GM13977 (cell line): Measurements from ENCODE around the gene IER3IP1.

ENCODE experiments used
- DNase-seq: peaks from one replicate; pipeline ENCODE4 v3.0.0; 2012; ENCODE audit warnings: low spot score
- in situ Hi-C: fragments of 300-500 bp; cut with MboI; formaldehyde crosslinking; loops from one replicate; pipeline ENCODE4 v1.12.0; 2022; ENCODE audit warnings: low sequenced_read_pairs, low pct_unique_long_range_greater_than_20kb, mixed read lengths, inconsistent platforms; ENCODE audit not compliant: unreplicated experiment
- TF ChIP-seq, protein P1 (sequence below): IDR thresholded peaks from 2 replicates; pipeline ENCODE4 v1.5.1; 2012; ENCODE audit warnings: mild to moderate bottlenecking, control low read depth; ENCODE audit not compliant: insufficient read depth; ENCODE audit errors: extremely low read depth, missing control alignments

Gene IER3IP1

DNA sequence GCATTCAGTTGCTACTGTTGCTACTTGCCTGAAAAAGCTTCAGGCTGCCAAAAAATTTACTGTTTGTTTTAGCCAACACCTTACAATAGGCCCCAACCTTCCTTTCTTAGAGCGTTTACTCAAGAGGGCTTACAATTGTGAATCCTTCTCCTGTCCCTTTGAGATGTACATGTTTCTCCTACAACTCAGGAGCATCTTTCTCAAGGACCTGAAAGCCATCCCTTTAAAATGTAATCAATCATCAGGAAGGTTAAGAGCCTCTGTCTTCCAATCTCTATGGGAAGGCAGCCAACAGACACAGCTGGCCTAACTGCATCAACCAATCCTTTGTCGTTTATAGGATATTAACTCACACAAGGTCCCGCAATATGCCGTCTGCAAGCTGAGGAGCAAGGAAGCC, 3.4 kb upstream of the IER3IP1 start:
- TF ChIP-seq, protein P1, sequence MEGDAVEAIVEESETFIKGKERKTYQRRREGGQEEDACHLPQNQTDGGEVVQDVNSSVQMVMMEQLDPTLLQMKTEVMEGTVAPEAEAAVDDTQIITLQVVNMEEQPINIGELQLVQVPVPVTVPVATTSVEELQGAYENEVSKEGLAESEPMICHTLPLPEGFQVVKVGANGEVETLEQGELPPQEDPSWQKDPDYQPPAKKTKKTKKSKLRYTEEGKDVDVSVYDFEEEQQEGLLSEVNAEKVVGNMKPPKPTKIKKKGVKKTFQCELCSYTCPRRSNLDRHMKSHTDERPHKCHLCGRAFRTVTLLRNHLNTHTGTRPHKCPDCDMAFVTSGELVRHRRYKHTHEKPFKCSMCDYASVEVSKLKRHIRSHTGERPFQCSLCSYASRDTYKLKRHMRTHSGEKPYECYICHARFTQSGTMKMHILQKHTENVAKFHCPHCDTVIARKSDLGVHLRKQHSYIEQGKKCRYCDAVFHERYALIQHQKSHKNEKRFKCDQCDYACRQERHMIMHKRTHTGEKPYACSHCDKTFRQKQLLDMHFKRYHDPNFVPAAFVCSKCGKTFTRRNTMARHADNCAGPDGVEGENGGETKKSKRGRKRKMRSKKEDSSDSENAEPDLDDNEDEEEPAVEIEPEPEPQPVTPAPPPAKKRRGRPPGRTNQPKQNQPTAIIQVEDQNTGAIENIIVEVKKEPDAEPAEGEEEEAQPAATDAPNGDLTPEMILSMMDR: no peak
- no peak for DNase-seq
- in situ Hi-C loops: no loop called here

DNA sequence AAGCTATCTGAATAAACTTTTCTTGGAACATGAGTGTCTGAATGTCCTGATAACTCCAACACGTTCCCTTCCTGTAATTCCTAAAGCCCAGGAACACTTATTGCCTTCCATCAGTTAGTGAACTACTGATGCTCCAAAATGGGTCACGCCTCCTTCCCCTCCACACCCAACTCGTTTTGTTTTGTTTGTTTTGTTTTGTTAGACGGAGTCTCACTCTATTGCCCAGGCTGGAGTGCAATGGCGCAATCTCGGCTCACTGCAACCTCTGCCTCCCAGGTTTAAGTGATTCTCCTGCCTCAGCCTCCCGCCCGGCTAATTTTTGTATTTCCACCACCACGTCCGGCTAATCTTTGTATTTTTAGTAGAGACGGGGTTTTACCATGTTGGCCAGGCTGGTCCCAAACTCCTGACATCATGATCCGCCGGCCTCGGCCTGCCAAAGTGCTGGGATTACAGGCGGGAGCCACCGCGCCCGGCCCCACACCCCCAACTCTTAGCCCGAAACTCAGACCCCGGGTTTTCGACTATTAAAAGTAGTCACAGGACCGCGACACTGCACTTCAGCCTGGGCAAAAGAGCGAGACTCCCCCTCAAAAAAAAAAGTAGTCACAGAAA, 774 bp downstream of the IER3IP1 start:
- no peak for DNase-seq
- TF ChIP-seq, protein P1: no peak
- in situ Hi-C loops: no loop called here

DNA sequence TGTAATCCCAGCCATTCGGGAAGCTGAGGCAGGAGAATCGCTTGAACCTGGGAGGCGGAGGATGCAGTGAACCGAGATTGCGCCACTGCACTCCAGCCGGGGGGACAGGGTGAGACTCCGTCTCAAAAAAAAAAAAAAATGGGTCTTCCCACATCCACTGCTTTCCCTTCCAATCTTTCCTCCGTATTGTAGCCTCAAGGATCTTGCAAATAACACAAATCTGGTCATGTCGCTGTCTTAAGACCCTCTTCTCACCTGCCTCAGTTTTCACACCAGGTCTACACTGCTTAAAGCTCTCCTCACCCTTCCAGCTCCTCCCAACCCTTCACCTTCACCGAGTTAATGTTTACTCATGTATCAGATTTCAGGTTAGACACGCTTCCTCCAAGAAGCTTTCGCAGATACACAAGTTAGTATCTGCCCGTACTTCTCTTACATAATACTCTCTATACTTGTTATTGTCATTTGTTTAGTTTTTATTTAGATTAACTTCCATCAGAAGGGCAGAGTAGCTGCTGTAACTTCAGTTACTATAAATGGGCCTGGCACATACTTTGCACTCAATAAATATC, 1.5 kb downstream of the IER3IP1 start:
- in situ Hi-C loops: no loop called here
- TF ChIP-seq, protein P1: no peak
- DNase-seq: peak; percentile 16

DNA sequence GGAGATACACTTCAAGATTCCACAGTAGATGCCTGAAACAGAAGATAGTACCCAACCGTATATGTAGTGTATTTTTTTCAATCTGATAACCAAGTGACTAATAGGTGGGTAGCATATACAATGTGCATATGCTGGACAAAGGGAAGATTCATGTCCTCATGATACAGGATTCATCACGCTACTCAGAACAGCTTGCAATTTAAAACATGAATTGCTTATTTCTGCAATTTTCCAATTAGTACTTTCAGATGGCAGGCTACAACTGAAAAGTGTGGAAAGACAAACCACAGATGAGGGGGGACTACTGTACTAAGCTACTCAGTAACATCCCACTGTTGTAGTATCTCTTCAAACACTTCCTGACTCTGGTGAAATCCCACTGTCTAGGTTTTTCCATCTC, 3.7 kb downstream of the IER3IP1 start:
- TF ChIP-seq, protein P1: no peak
- in situ Hi-C loops: no loop called here

DNA sequence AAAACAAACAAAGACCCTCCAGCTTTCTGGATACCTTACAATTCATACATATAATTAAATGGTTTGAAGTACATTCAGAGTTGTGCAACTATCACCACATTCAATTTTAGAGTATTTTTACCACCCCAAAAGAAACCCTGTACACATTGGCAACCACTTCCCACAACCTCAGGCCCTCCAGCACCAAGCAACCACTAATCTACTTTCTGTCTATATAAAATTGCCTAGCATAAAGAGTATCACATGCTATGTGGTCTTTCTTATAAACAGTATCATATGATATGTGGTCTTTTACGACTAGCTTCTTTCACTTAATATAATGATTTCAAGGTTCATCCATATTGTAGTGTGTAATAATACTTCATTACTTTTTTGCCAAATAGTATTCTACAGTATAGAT, 7.3 kb downstream of the IER3IP1 start:
- TF ChIP-seq, protein P1: no peak
- no peak for DNase-seq
- in situ Hi-C loops: no loop called here

More for the DNA sequence above, 3.7 kb downstream of the IER3IP1 start:
- no peak for DNase-seq

DNA sequence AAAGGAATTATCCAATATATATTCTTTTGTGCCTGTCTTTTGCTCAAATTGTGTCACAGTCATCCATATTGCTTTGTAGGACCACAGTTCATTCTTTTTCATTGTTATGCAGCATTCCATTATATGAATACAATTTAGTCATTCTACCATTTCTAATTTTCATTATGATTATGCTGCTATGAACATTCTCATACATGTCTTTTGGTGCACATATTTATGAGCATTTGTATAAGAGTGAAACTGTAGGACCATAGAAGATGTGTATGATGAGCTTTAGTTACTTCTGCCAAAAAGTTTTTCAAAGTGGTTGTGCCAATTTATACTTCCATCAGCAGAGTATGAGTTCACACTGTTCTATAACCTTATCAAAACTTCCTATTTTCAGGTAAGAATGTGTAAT, 7.7 kb downstream of the IER3IP1 start:
- no peak for DNase-seq
- in situ Hi-C loops: no loop called here
- TF ChIP-seq, protein P1: no peak
